ENCODE measurements around the gene PRKN. TPM values are rescaled to one million over a fixed set of nuclear protein-coding genes. Genes with fewer than 3 reads are reported as not detected.

The PRKN gene
- total and polyA plus RNA-seq, 2 donors (not counting 3 experiments of a cell fraction or from before 2014, with no cell fraction given), result 0.06 TPM; not detected in 1

DNA sequence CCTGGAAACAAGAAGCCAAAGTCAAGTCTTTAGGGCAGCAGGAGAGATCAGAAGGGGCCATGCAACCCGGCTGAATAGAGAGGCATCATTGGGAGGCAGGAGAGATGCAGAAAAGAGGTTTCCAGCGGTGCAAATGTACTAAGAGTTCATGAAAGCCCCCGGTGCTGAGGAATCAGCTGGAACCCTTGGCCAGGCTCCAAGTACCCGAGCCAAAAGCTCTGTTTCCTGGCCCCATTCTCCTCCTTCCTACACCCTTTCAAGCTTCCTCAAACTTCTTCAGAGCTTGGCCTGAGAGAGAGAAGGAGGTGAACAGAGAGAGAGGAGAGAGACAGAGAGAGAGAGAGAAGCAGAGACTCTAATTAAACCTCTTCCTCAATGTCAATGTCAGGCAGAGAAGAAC is 433.5 kb downstream of the PRKN start:
- no peak overlapping the region for H3K9ac ChIP-seq (replicated peaks; ENCODE audit: extremely low read depth, insufficient read depth, low read length)
- BruUV-seq (replicated peaks), result no TSS peak

More for the DNA sequence above, 433.5 kb downstream of the PRKN start:
- CTCF ChIA-PET, result no interaction called here
- Histone ChIP-seq H3K36me3 (ENCODE audit: control insufficient read depth in 2 of 2, extremely low read depth in 1 of 2, insufficient read depth in 2 of 2, low read length in 2 of 2) (no peaks in the 10 kb centered on the region), H4K20me1 (replicated peaks; ENCODE audit: control insufficient read depth, extremely low read depth, insufficient read depth, low read length) (no peaks in the 10 kb centered on the region), H3K4me2 (ENCODE audit: insufficient read depth, low read length) (no peak overlapping the region), H2AFZ (ENCODE audit: low read depth, low read length) (no peak overlapping the region), H3K4me3 (replicated peaks in 1 of 3; ENCODE audit: insufficient read depth in 1 of 3, low read depth in 1 of 3, low read length in 3 of 3) (no peak overlapping the region), H3K27ac (ENCODE audit: insufficient read depth, low read depth, low read length) (no peak overlapping the region), H3K27me3 (ENCODE audit: control insufficient read depth in 2 of 2, insufficient read depth in 2 of 2, low read length in 2 of 2) (no peaks in the 10 kb centered on the region), H3K9me1 (replicated peaks; ENCODE audit: control insufficient read depth, extremely low read depth, insufficient read depth, low read length) (no peaks in the 10 kb centered on the region), H3K9me3 (replicated peaks; ENCODE audit: control insufficient read depth, insufficient read depth, low read length) (no peaks in the 10 kb centered on the region), H3K79me2 (ENCODE audit: control insufficient read depth, insufficient read depth, low read length) (no peaks in the 10 kb centered on the region), H3K4me1 (ENCODE audit: control insufficient read depth, extremely low read depth, insufficient read depth, low read length) (no peaks in the 10 kb centered on the region)
- FAIRE-seq, result no peak
- dilution Hi-C loops (cut with MboI; ENCODE audit: extremely low pct_ligation_motif_present, low sequenced_read_pairs), result no loop called here
- POLR2A ChIA-PET, result no interaction called here
- intact Hi-C loops (cut with micrococcal nuclease), result no loop called here
- no peak for DNase-seq (ENCODE audit: low read depth, low spot score)
- TF ChIP-seq POLR2A (IDR thresholded peaks at IDR 0.05; ENCODE audit: low read depth, low read length) (no peak), EZH2 (IDR thresholded peaks at IDR 0.05; ENCODE audit: borderline replicate concordance, low read depth, low read length, severe bottlenecking) (no peak), FOS (IDR thresholded peaks at IDR 0.05; ENCODE audit: borderline replicate concordance, insufficient read depth, low read length) (no peak), POLR2AphosphoS5 (IDR thresholded peaks at IDR 0.05; ENCODE audit: insufficient read depth, low read depth, low read length) (no peak), GATA2 (IDR thresholded peaks at IDR 0.05; ENCODE audit: insufficient read depth, insufficient read length, low read depth, low read length) (no peak), MYC (IDR thresholded peaks at IDR 0.05; ENCODE audit: low read depth, low read length) (no peak), JUN (IDR thresholded peaks at IDR 0.05; ENCODE audit: borderline replicate concordance, insufficient read depth, insufficient read length, low read depth) (no peak)
- TF ChIP-seq, protein P1, sequence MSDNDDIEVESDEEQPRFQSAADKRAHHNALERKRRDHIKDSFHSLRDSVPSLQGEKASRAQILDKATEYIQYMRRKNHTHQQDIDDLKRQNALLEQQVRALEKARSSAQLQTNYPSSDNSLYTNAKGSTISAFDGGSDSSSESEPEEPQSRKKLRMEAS (IDR thresholded peaks at IDR 0.05; ENCODE audit: insufficient read depth, insufficient read length), result no peak
- TF ChIP-seq, protein P2, sequence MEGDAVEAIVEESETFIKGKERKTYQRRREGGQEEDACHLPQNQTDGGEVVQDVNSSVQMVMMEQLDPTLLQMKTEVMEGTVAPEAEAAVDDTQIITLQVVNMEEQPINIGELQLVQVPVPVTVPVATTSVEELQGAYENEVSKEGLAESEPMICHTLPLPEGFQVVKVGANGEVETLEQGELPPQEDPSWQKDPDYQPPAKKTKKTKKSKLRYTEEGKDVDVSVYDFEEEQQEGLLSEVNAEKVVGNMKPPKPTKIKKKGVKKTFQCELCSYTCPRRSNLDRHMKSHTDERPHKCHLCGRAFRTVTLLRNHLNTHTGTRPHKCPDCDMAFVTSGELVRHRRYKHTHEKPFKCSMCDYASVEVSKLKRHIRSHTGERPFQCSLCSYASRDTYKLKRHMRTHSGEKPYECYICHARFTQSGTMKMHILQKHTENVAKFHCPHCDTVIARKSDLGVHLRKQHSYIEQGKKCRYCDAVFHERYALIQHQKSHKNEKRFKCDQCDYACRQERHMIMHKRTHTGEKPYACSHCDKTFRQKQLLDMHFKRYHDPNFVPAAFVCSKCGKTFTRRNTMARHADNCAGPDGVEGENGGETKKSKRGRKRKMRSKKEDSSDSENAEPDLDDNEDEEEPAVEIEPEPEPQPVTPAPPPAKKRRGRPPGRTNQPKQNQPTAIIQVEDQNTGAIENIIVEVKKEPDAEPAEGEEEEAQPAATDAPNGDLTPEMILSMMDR (IDR thresholded peaks at IDR 0.05; ENCODE audit: extremely low read depth in 1 of 2, insufficient read depth in 1 of 2, low read depth in 1 of 2, low read length in 2 of 2), result no peak

All from endothelial cell of umbilical vein (primary cell).